ENCODE results near the gene MSH2.

The MSH2 gene

GRCh38 chr2:47509821-47510385, 106.9 kb downstream of the MSH2 start:
- no peaks in the 10 kb centered on the region for H3K4me1 Mint-ChIP-seq
- H3K27ac Mint-ChIP-seq: no peak overlapping the region
- TF ChIP-seq, protein P1, sequence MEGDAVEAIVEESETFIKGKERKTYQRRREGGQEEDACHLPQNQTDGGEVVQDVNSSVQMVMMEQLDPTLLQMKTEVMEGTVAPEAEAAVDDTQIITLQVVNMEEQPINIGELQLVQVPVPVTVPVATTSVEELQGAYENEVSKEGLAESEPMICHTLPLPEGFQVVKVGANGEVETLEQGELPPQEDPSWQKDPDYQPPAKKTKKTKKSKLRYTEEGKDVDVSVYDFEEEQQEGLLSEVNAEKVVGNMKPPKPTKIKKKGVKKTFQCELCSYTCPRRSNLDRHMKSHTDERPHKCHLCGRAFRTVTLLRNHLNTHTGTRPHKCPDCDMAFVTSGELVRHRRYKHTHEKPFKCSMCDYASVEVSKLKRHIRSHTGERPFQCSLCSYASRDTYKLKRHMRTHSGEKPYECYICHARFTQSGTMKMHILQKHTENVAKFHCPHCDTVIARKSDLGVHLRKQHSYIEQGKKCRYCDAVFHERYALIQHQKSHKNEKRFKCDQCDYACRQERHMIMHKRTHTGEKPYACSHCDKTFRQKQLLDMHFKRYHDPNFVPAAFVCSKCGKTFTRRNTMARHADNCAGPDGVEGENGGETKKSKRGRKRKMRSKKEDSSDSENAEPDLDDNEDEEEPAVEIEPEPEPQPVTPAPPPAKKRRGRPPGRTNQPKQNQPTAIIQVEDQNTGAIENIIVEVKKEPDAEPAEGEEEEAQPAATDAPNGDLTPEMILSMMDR (IDR thresholded peaks at IDR 0.05; ENCODE audit: unreplicated experiment in 3 of 3): no peak
- H3K27me3 Mint-ChIP-seq (ENCODE audit: low read depth): no peaks in the 10 kb centered on the region
- H3K9me3 Mint-ChIP-seq: peaks cover 8% of the 10 kb centered on the region
- no peak overlapping the region for H3K4me3 Mint-ChIP-seq
- peaks cover 8% of the 10 kb centered on the region for H3K36me3 Mint-ChIP-seq (ENCODE audit: low read depth)

- no peaks in the 10 kb centered on the region for H3K27me3 Mint-ChIP-seq (ENCODE audit: low read depth)
- peaks cover 8% of the 10 kb centered on the region for H3K36me3 Mint-ChIP-seq (ENCODE audit: low read depth)
- TF ChIP-seq, protein P1 (IDR thresholded peaks at IDR 0.05; ENCODE audit: unreplicated experiment in 3 of 3): no peak
- H3K4me3 Mint-ChIP-seq: no peak overlapping the region
- H3K4me1 Mint-ChIP-seq: no peaks in the 10 kb centered on the region
- H3K9me3 Mint-ChIP-seq: peaks cover 3% of the 10 kb centered on the region
- H3K27ac Mint-ChIP-seq: no peak overlapping the region
Observed at GRCh38 chr2:47510745-47511144, 107.8 kb downstream of the MSH2 start.

DNA sequence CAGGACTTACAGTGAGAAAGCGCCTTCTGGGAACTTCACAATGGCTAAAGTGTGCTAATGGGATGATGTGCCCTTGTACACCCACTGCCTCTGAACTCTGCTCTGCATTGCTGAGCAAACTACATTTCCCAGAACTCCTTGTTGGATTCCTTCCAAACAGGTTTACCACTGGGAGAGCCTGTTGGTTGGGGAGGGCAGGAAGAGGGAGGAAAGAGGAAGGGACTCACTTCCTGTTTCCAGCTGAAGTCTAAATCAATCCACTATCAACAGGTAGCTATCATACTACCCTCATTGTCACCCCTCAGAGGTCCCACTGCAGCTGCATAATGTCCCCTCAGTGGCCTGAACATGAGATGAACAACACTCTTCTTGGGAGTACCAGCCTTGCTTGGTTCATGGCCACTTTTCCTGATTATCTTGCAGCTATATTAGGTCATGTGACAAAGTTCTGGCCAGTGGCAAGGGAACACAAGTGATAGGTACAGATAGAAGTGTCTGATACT, 109.7 kb downstream of the MSH2 start:
- Mint-ChIP-seq H3K27me3 (ENCODE audit: low read depth) (no peaks in the 10 kb centered on the region), H3K4me1 (no peaks in the 10 kb centered on the region), H3K27ac (no peak overlapping the region), H3K36me3 (ENCODE audit: low read depth) (peaks cover 8% of the 10 kb centered on the region), H3K4me3 (no peak overlapping the region), H3K9me3 (peaks cover 3% of the 10 kb centered on the region)
- TF ChIP-seq, protein P1 (IDR thresholded peaks at IDR 0.05; ENCODE audit: unreplicated experiment in 3 of 3): no peak

GRCh38 chr2:47513981-47514520, 111.1 kb downstream of the MSH2 start:
- Mint-ChIP-seq H3K27me3 (ENCODE audit: low read depth) (no peaks in the 10 kb centered on the region), H3K36me3 (ENCODE audit: low read depth) (peaks cover 8% of the 10 kb centered on the region), H3K27ac (no peak overlapping the region), H3K4me3 (no peak overlapping the region), H3K9me3 (no peaks in the 10 kb centered on the region), H3K4me1 (no peaks in the 10 kb centered on the region)
- TF ChIP-seq, protein P1 (IDR thresholded peaks at IDR 0.05; ENCODE audit: unreplicated experiment in 3 of 3): no peak

DNA sequence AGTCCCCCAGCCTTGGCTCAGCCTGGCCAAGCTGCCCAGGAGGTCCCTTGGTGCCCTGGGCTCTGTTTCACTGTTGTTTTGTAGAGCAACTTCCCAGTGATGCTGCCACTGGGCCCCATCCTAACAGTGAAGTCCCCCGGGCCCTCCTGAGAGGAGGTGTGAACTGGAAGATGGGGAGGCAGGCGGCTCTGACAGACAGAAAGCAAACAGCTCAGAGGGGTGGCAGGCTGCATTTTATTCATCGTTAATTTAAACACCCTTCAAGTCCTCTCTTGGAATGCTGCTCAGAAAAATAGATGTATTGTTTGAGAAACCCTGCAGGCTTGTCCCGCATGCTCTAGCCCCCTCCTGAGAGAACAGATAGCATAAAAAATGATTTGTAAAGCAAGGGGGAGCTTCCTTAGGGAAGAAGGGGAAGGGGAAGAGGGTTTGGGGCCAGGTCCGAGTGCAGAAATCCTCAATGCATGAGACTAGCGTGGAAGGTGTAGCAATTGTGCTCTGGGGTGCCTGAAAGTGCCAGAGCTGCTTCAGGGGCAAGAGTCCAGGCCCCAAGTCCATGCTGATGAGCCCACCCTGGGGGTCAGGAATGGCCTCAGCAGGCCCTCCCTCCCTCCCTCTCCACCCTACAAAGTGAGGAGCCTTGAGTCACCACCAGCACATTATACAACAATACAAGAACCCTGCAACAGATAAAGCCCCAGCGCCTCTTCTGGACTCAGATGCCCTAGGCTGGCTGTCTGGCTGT, 113.6 kb downstream of the MSH2 start:
- no peak overlapping the region for H3K27ac Mint-ChIP-seq
- peaks cover 4% of the 10 kb centered on the region for H3K27me3 Mint-ChIP-seq (ENCODE audit: low read depth)
- H3K4me1 Mint-ChIP-seq: peaks cover 10% of the 10 kb centered on the region
- H3K36me3 Mint-ChIP-seq (ENCODE audit: low read depth): peaks cover 8% of the 10 kb centered on the region
- H3K4me3 Mint-ChIP-seq: no peak overlapping the region
- TF ChIP-seq, protein P1 (IDR thresholded peaks at IDR 0.05; ENCODE audit: unreplicated experiment in 3 of 3): no peak
- no peaks in the 10 kb centered on the region for H3K9me3 Mint-ChIP-seq

Measured in nephron (organoid).